K562 (cell line): Measurements from ENCODE around the gene NELFA. TPM values are rescaled to one million over a fixed set of nuclear protein-coding genes. Genes with fewer than 3 reads are reported as not detected.

Source experiments
- ATF7 ChIP-seq: fragments of 450-650 bp; IDR thresholded peaks from 2 replicates; pipeline ENCODE4 v1.7.1; 2014; ENCODE audit warnings: mild to moderate bottlenecking, moderate library complexity
- BRF1 ChIP-seq: IDR thresholded peaks from 3 replicates; pipeline ENCODE4 v1.6.1; 2011; ENCODE audit warnings: borderline replicate concordance, mild to moderate bottlenecking; ENCODE audit not compliant: insufficient read length; ENCODE audit errors: extremely low read depth
- HMG20A ChIP-seq: fragments of 450-650 bp; formaldehyde crosslinking; conservative IDR thresholded peaks from 2 replicates; pipeline ENCODE4 v1.4.0; 2020; ENCODE audit warnings: mild to moderate bottlenecking, mixed read lengths
- L3MBTL2 ChIP-seq: fragments of 450-650 bp; IDR thresholded peaks from 2 replicates; pipeline ENCODE4 v1.6.1; 2016; ENCODE audit warnings: mild to moderate bottlenecking, moderate library complexity
- RBM25 ChIP-seq: fragments of 200-400 bp; formaldehyde crosslinking; IDR thresholded peaks from 2 replicates; pipeline ENCODE4 v1.6.1; 2018; ENCODE audit warnings: low read length, low read depth, moderate library complexity; ENCODE audit not compliant: severe bottlenecking
- TEAD1 ChIP-seq, 2 experiments: fragments of 450-650 bp in 1 of 2; sonication (generic) in 1 of 2; formaldehyde crosslinking; IDR thresholded peaks; 2 replicates each; pipeline versions ENCODE4 v1.4.0 to v1.8.0; 2020 to 2022; ENCODE audit warnings: mild to moderate bottlenecking in 2 of 2, missing genetic modification reagents in 1 of 2
- ZNF263 ChIP-seq: sonication (generic); formaldehyde crosslinking; IDR thresholded peaks from 2 replicates; pipeline ENCODE4 v1.8.0; 2022; ENCODE audit warnings: mild to moderate bottlenecking, missing genetic modification reagents, borderline replicate concordance
- polyA plus RNA-seq, 8 experiments: library from polyadenylated mRNA; depleted of rRNA in 4 of 8; stranded (reverse) in 5 of 8; unstranded in 3 of 8; fragments of >200 nt; fragmentation: Nextera tagmentation in 2 of 8; fragmentation: Illumina TruSeq in 1 of 8; extraction: Ambion mirVana in 2 of 8; extraction: Trizol in 1 of 8; gene quantifications; 2 replicates each; pipeline versions ENCODE4 v1.2.1 to v1.2.3, GENCODE V29; 2011 to 2014; ENCODE audit warnings: inconsistent platforms in 1 of 8, missing spikeins in 1 of 8
- total RNA-seq, 7 experiments: library from RNA; depleted of rRNA in 6 of 7; stranded (reverse); fragments of >200 nt in 6 of 7; fragmentation: Illumina TruSeq in 2 of 7; extraction: Trizol in 2 of 7; gene quantifications; 2 replicates each; pipeline versions ENCODE4 v1.2.1 to v1.2.3, GENCODE V29; 2011 to 2021; ENCODE audit warnings: low replicate concordance in 1 of 7
- TF ChIP-seq, protein P1 (sequence below): fragments of 450-650 bp; IDR thresholded peaks from 2 replicates; pipeline ENCODE4 v1.6.1; 2016; ENCODE audit warnings: mild to moderate bottlenecking, moderate library complexity
- TF ChIP-seq, protein P2 (sequence below): fragments of 200-800 bp; sonication (Bioruptor generic); IDR thresholded peaks from 2 replicates; pipeline ENCODE4 v1.6.1; 2017; ENCODE audit warnings: missing genetic modification characterization, missing compliant biosample characterization
- TF ChIP-seq, protein P3 (sequence below): fragments of 450-650 bp; conservative IDR thresholded peaks from 2 replicates; pipeline ENCODE4 v1.6.1; 2016; ENCODE audit warnings: missing genetic modification characterization, low read depth, mild to moderate bottlenecking, control low read depth, missing compliant biosample characterization

NELFA gene
- total and polyA plus RNA-seq, 9 of the 15 experiments (the other 6 are each of a cell fraction or from before 2014, with no cell fraction given), result 0.76 to 59.6 (median 14.8) TPM

DNA sequence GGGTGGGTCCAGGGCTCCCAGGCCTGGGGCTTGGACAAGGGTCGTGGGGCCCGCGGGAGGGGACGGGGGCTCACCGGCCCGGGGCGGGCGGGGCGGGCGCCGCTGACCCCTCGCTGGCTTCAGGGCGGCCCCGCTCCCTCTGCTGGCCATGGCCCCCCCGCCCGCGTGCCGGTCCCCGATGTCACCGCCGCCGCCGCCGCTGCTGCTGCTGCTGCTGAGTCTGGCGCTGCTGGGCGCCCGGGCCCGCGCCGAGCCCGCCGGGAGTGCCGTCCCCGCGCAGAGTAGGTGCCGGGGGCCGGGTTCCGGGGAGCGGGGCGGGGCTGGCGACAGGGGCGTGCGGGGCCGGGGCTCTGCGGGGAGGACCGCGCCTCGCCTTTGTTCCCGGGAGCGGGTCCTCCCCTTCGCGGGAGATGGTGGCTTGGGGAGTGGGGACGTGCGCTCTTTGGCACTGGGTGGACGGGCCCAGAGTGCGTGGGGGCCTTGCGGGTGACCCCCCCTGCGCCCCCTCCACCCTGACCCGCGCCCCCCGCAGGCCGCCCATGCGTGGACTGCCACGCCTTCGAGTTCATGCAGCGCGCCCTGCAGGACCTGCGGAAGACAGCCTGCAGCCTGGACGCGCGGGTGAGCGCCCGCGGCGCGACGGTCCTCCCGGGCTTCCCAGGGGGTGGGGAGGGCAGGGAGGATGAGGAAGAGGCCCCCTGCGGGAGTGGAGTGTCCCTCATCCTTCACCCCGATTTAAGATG is 33.6 kb upstream of the NELFA start (continued):
- TF ChIP-seq, protein P1, sequence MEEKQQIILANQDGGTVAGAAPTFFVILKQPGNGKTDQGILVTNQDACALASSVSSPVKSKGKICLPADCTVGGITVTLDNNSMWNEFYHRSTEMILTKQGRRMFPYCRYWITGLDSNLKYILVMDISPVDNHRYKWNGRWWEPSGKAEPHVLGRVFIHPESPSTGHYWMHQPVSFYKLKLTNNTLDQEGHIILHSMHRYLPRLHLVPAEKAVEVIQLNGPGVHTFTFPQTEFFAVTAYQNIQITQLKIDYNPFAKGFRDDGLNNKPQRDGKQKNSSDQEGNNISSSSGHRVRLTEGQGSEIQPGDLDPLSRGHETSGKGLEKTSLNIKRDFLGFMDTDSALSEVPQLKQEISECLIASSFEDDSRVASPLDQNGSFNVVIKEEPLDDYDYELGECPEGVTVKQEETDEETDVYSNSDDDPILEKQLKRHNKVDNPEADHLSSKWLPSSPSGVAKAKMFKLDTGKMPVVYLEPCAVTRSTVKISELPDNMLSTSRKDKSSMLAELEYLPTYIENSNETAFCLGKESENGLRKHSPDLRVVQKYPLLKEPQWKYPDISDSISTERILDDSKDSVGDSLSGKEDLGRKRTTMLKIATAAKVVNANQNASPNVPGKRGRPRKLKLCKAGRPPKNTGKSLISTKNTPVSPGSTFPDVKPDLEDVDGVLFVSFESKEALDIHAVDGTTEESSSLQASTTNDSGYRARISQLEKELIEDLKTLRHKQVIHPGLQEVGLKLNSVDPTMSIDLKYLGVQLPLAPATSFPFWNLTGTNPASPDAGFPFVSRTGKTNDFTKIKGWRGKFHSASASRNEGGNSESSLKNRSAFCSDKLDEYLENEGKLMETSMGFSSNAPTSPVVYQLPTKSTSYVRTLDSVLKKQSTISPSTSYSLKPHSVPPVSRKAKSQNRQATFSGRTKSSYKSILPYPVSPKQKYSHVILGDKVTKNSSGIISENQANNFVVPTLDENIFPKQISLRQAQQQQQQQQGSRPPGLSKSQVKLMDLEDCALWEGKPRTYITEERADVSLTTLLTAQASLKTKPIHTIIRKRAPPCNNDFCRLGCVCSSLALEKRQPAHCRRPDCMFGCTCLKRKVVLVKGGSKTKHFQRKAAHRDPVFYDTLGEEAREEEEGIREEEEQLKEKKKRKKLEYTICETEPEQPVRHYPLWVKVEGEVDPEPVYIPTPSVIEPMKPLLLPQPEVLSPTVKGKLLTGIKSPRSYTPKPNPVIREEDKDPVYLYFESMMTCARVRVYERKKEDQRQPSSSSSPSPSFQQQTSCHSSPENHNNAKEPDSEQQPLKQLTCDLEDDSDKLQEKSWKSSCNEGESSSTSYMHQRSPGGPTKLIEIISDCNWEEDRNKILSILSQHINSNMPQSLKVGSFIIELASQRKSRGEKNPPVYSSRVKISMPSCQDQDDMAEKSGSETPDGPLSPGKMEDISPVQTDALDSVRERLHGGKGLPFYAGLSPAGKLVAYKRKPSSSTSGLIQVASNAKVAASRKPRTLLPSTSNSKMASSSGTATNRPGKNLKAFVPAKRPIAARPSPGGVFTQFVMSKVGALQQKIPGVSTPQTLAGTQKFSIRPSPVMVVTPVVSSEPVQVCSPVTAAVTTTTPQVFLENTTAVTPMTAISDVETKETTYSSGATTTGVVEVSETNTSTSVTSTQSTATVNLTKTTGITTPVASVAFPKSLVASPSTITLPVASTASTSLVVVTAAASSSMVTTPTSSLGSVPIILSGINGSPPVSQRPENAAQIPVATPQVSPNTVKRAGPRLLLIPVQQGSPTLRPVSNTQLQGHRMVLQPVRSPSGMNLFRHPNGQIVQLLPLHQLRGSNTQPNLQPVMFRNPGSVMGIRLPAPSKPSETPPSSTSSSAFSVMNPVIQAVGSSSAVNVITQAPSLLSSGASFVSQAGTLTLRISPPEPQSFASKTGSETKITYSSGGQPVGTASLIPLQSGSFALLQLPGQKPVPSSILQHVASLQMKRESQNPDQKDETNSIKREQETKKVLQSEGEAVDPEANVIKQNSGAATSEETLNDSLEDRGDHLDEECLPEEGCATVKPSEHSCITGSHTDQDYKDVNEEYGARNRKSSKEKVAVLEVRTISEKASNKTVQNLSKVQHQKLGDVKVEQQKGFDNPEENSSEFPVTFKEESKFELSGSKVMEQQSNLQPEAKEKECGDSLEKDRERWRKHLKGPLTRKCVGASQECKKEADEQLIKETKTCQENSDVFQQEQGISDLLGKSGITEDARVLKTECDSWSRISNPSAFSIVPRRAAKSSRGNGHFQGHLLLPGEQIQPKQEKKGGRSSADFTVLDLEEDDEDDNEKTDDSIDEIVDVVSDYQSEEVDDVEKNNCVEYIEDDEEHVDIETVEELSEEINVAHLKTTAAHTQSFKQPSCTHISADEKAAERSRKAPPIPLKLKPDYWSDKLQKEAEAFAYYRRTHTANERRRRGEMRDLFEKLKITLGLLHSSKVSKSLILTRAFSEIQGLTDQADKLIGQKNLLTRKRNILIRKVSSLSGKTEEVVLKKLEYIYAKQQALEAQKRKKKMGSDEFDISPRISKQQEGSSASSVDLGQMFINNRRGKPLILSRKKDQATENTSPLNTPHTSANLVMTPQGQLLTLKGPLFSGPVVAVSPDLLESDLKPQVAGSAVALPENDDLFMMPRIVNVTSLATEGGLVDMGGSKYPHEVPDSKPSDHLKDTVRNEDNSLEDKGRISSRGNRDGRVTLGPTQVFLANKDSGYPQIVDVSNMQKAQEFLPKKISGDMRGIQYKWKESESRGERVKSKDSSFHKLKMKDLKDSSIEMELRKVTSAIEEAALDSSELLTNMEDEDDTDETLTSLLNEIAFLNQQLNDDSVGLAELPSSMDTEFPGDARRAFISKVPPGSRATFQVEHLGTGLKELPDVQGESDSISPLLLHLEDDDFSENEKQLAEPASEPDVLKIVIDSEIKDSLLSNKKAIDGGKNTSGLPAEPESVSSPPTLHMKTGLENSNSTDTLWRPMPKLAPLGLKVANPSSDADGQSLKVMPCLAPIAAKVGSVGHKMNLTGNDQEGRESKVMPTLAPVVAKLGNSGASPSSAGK, result no peak
- TF ChIP-seq BRF1 (no peak), RBM25 (no peak), ATF7 (no peak), TEAD1 (CRISPR knock-in tag; IDR thresholded peaks at IDR 0.05) (peak in 1 of 2 experiments; percentile 53; a peak in 1 of 4 replicates), L3MBTL2 (0 out of 2 replicates have a peak, but pooled peaks have one; percentile 23), HMG20A (CRISPR knock-in tag) (no peak), ZNF263 (CRISPR knock-in tag) (peak; percentile 73)
- TF ChIP-seq, protein P2, sequence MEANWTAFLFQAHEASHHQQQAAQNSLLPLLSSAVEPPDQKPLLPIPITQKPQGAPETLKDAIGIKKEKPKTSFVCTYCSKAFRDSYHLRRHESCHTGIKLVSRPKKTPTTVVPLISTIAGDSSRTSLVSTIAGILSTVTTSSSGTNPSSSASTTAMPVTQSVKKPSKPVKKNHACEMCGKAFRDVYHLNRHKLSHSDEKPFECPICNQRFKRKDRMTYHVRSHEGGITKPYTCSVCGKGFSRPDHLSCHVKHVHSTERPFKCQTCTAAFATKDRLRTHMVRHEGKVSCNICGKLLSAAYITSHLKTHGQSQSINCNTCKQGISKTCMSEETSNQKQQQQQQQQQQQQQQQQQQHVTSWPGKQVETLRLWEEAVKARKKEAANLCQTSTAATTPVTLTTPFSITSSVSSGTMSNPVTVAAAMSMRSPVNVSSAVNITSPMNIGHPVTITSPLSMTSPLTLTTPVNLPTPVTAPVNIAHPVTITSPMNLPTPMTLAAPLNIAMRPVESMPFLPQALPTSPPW (CRISPR knock-in tag), result peak; percentile 94
- TF ChIP-seq, protein P3, sequence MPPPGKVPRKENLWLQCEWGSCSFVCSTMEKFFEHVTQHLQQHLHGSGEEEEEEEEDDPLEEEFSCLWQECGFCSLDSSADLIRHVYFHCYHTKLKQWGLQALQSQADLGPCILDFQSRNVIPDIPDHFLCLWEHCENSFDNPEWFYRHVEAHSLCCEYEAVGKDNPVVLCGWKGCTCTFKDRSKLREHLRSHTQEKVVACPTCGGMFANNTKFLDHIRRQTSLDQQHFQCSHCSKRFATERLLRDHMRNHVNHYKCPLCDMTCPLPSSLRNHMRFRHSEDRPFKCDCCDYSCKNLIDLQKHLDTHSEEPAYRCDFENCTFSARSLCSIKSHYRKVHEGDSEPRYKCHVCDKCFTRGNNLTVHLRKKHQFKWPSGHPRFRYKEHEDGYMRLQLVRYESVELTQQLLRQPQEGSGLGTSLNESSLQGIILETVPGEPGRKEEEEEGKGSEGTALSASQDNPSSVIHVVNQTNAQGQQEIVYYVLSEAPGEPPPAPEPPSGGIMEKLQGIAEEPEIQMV (tag), result no peak
